SH-SY5Y (cell line): ENCODE measurements around the gene KDM1B.

Source experiments
- GATA2 ChIP-seq: IDR thresholded peaks from 2 replicates; pipeline ENCODE4 v1.6.1; 2011; ENCODE audit warnings: mild to moderate bottlenecking, low read depth, low read length
- GATA3 ChIP-seq: IDR thresholded peaks from 2 replicates; pipeline ENCODE4 v1.6.1; 2011; ENCODE audit warnings: low read depth, mild to moderate bottlenecking, low read length, moderate library complexity

- no peak for TF ChIP-seq GATA2
- TF ChIP-seq GATA3: no peak
Observed at GRCh38 chr6:18168264-18168663, 13.0 kb downstream of the KDM1B start.
